Measurements from ENCODE around the gene PROSER3. TPM values are rescaled to one million over a fixed set of nuclear protein-coding genes. Genes with fewer than 3 reads are reported as not detected.

The PROSER3 gene
- total and polyA plus RNA-seq, 2 experiments from 2014 or later: 21.8 to 28.0 TPM

DNA sequence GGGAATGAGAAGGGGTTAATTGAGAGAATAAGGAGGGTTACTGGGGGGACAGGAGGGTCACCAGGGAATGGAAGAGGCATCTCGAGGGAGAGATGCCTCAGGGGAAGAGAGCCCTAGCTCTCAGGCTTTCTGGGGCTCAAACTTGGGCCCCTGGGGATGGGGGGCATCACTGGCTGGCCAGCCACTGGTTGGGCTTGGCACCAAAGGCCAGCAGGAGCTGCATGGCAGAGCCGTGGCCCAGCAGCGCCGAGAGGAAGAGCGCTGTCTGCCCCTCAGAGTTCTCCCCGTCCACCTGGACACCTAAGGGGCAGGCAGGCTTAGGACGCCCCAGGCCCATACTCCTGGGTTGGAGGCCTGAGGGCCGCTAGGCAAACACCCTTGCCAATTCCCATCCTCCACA lies 34.9 kb downstream of the PROSER3 start:
- DNase-seq (ENCODE audit: low spot score) (no peak), ATAC-seq (no peak)
- Mint-ChIP-seq H3K9me3 (no peaks in the 10 kb centered on the region; the same call in 2 of the 3 replicates), H3K27ac (no peak overlapping the region), H3K4me3 (no peak overlapping the region), H3K27me3 (ENCODE audit: insufficient read depth, low read depth, poor library complexity) (peaks cover 29% of the 10 kb centered on the region), H3K4me1 (peaks cover 12% of the 10 kb centered on the region), H3K36me3 (ENCODE audit: low read depth) (no peaks in the 10 kb centered on the region)
- Histone ChIP-seq H3K27ac (ENCODE audit: low read depth) (no peak overlapping the region), H3K4me2 (no peak overlapping the region), H3K4me3 (no peak overlapping the region), H4K20me1 (replicated peaks; ENCODE audit: insufficient read depth) (no peaks in the 10 kb centered on the region), H3K79me2 (replicated peaks; ENCODE audit: insufficient read depth) (no peaks in the 10 kb centered on the region), H3K36me3 (ENCODE audit: insufficient read depth) (no peaks in the 10 kb centered on the region), H3K4me1 (ENCODE audit: insufficient read depth) (peaks cover 7% of the 10 kb centered on the region; the same call in 1 of the 2 replicates), H3K9me2 (ENCODE audit: insufficient read depth) (no peaks in the 10 kb centered on the region), H2AFZ (no peak overlapping the region), H3K27me3 (ENCODE audit: insufficient read depth) (peaks cover 30% of the 10 kb centered on the region), H3F3A (replicated peaks; ENCODE audit: low read depth) (0 out of 2 replicates have a peak, but pooled peaks cover 8% of the 10 kb centered on the region)
- TF ChIP-seq NANOG (IDR thresholded peaks at IDR 0.05; ENCODE audit: borderline replicate concordance) (no peak), EZH2phosphoT487 (IDR thresholded peaks at IDR 0.05; ENCODE audit: unreplicated experiment) (no peak), ZNF331 (CRISPR knock-in tag; IDR thresholded peaks at IDR 0.05; ENCODE audit: low read depth) (no peak), ZNF114 (CRISPR knock-in tag; IDR thresholded peaks at IDR 0.05) (no peak), CREB1 (CRISPR knock-in tag; IDR thresholded peaks at IDR 0.05; ENCODE audit: low read depth) (no peak), EZH2 (IDR thresholded peaks at IDR 0.05; ENCODE audit: low read depth, unreplicated experiment) (no peak), JUNB (IDR thresholded peaks at IDR 0.05; ENCODE audit: unreplicated experiment) (no peak), STAT1 (IDR thresholded peaks at IDR 0.05; ENCODE audit: unreplicated experiment) (no peak), POLR2AphosphoS5 (IDR thresholded peaks at IDR 0.05; ENCODE audit: low read depth) (no peak)
- TF ChIP-seq, protein P1, sequence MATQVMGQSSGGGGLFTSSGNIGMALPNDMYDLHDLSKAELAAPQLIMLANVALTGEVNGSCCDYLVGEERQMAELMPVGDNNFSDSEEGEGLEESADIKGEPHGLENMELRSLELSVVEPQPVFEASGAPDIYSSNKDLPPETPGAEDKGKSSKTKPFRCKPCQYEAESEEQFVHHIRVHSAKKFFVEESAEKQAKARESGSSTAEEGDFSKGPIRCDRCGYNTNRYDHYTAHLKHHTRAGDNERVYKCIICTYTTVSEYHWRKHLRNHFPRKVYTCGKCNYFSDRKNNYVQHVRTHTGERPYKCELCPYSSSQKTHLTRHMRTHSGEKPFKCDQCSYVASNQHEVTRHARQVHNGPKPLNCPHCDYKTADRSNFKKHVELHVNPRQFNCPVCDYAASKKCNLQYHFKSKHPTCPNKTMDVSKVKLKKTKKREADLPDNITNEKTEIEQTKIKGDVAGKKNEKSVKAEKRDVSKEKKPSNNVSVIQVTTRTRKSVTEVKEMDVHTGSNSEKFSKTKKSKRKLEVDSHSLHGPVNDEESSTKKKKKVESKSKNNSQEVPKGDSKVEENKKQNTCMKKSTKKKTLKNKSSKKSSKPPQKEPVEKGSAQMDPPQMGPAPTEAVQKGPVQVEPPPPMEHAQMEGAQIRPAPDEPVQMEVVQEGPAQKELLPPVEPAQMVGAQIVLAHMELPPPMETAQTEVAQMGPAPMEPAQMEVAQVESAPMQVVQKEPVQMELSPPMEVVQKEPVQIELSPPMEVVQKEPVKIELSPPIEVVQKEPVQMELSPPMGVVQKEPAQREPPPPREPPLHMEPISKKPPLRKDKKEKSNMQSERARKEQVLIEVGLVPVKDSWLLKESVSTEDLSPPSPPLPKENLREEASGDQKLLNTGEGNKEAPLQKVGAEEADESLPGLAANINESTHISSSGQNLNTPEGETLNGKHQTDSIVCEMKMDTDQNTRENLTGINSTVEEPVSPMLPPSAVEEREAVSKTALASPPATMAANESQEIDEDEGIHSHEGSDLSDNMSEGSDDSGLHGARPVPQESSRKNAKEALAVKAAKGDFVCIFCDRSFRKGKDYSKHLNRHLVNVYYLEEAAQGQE (IDR thresholded peaks at IDR 0.05; ENCODE audit: unreplicated experiment): no peak
- TF ChIP-seq, protein P2, sequence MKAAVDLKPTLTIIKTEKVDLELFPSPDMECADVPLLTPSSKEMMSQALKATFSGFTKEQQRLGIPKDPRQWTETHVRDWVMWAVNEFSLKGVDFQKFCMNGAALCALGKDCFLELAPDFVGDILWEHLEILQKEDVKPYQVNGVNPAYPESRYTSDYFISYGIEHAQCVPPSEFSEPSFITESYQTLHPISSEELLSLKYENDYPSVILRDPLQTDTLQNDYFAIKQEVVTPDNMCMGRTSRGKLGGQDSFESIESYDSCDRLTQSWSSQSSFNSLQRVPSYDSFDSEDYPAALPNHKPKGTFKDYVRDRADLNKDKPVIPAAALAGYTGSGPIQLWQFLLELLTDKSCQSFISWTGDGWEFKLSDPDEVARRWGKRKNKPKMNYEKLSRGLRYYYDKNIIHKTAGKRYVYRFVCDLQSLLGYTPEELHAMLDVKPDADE (IDR thresholded peaks at IDR 0.05): no peak
- TF ChIP-seq, protein P3, sequence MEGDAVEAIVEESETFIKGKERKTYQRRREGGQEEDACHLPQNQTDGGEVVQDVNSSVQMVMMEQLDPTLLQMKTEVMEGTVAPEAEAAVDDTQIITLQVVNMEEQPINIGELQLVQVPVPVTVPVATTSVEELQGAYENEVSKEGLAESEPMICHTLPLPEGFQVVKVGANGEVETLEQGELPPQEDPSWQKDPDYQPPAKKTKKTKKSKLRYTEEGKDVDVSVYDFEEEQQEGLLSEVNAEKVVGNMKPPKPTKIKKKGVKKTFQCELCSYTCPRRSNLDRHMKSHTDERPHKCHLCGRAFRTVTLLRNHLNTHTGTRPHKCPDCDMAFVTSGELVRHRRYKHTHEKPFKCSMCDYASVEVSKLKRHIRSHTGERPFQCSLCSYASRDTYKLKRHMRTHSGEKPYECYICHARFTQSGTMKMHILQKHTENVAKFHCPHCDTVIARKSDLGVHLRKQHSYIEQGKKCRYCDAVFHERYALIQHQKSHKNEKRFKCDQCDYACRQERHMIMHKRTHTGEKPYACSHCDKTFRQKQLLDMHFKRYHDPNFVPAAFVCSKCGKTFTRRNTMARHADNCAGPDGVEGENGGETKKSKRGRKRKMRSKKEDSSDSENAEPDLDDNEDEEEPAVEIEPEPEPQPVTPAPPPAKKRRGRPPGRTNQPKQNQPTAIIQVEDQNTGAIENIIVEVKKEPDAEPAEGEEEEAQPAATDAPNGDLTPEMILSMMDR (conservative IDR thresholded peaks at IDR 0.05; ENCODE audit: low read depth in 2 of 2): no peak
- TF ChIP-seq, protein P4, sequence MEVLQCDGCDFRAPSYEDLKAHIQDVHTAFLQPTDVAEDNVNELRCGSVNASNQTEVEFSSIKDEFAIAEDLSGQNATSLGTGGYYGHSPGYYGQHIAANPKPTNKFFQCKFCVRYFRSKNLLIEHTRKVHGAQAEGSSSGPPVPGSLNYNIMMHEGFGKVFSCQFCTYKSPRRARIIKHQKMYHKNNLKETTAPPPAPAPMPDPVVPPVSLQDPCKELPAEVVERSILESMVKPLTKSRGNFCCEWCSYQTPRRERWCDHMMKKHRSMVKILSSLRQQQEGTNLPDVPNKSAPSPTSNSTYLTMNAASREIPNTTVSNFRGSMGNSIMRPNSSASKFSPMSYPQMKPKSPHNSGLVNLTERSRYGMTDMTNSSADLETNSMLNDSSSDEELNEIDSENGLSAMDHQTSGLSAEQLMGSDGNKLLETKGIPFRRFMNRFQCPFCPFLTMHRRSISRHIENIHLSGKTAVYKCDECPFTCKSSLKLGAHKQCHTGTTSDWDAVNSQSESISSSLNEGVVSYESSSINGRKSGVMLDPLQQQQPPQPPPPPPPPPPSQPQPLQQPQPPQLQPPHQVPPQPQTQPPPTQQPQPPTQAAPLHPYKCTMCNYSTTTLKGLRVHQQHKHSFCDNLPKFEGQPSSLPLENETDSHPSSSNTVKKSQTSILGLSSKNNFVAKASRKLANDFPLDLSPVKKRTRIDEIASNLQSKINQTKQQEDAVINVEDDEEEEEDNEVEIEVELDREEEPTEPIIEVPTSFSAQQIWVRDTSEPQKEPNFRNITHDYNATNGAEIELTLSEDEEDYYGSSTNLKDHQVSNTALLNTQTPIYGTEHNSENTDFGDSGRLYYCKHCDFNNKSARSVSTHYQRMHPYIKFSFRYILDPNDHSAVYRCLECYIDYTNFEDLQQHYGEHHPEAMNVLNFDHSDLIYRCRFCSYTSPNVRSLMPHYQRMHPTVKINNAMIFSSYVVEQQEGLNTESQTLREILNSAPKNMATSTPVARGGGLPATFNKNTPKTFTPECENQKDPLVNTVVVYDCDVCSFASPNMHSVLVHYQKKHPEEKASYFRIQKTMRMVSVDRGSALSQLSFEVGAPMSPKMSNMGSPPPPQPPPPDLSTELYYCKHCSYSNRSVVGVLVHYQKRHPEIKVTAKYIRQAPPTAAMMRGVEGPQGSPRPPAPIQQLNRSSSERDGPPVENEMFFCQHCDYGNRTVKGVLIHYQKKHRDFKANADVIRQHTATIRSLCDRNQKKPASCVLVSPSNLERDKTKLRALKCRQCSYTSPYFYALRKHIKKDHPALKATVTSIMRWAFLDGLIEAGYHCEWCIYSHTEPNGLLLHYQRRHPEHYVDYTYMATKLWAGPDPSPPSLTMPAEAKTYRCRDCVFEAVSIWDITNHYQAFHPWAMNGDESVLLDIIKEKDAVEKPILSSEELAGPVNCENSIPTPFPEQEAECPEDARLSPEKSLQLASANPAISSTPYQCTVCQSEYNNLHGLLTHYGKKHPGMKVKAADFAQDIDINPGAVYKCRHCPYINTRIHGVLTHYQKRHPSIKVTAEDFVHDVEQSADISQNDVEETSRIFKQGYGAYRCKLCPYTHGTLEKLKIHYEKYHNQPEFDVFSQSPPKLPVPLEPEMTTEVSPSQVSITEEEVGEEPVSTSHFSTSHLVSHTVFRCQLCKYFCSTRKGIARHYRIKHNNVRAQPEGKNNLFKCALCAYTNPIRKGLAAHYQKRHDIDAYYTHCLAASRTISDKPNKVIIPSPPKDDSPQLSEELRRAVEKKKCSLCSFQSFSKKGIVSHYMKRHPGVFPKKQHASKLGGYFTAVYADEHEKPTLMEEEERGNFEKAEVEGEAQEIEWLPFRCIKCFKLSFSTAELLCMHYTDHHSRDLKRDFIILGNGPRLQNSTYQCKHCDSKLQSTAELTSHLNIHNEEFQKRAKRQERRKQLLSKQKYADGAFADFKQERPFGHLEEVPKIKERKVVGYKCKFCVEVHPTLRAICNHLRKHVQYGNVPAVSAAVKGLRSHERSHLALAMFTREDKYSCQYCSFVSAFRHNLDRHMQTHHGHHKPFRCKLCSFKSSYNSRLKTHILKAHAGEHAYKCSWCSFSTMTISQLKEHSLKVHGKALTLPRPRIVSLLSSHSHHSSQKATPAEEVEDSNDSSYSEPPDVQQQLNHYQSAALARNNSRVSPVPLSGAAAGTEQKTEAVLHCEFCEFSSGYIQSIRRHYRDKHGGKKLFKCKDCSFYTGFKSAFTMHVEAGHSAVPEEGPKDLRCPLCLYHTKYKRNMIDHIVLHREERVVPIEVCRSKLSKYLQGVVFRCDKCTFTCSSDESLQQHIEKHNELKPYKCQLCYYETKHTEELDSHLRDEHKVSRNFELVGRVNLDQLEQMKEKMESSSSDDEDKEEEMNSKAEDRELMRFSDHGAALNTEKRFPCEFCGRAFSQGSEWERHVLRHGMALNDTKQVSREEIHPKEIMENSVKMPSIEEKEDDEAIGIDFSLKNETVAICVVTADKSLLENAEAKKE (CRISPR knock-in tag; IDR thresholded peaks at IDR 0.05): no peak

All from GM23338 (cell line).